Measurements from ENCODE around the gene SUSD1.
"Not testable (repeated sequence)": the region's sequence is repeated elsewhere in the genome, so short reads cannot be mapped to it uniquely, and the experiment has no call there.

Gene SUSD1

DNA sequence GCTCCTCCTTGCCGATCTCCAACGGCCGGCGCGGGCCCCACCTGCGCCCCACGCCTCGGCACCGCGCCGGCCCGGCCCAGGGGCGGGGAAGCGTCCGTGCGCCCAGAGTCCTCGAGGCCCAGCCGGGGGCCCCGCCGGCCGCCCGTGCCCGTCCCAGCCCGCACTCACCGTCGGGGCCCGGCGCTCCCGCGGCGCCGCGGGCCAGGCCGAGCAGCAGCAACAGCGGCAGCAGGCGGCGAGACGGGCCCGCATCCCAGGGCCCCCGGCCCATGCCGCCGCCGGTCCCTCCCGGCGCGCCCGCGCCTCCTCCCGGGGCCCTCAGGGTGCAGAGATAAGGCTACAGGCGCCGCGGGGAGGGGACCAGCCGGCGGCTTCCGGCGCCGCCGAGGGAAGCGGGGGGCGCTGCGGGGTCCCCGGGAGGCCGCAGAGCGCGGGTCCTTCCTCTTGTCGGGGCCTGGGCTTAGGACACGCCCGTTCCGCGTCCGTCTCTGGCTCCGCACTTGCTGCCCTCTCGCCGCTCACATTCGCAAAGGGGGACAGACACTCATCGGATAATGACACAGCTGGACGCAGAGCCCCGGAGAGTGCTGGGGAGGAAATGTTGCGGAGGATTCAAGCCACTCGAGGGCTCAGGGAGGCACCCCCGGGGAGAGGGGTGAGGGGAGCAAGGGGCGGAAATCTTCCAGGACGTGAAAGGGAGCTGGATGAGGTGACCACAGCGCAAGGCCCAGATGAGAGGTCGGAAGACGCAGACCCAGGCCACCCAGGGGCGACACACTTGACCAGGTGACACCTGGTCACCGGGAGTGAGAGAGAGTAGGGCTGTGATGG, at the start of gene SUSD1:
Gene SUSD1 (minus strand): TSS at position 333 of the 831 bp plus-strand sequence. CDS start 62 bp downstream, at position 271.
- FAIRE-seq, result no peak
- DNase-seq (ENCODE audit: extremely low spot score, insufficient read length, low read depth), result peak; percentile 30

DNA sequence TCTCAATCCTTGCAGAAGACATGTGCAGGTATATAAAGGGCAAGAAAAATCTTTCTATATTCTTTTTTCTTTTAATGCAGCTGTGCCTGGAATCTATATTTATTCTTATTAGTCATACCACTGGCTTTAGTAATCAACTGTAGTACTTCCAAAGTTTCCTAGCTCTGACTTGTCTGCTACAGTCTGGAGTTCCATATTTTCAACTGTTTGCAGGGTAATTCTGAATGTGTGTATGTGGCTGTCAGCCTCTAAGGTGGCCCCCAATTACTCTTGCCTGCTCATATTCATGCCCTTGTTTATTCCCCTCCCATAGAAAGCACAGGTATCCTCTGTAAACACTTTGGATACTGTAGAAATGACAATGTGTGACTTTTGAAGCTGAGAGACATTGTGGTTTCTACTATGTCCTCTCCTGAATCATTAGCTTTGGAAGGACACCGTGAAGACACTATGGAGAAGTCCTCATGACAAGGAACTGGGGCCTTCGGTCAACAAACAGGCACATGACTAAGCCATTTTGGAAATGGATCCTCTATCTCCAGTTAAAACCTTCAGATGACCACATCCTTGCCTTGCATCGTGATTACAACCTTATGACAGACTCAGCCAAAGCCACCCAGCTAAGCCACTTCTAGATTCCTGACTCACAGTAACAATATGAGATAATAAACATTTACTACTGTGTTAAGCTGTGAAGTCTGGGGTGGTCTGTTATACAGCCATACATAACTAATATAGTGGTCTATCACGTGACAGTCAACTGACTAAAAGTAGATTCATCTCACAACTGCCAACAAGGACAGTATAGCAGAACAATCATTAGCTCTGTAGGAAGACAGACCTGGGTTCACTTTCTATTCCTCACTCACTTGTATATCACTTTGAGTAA, 49.5 kb upstream of the SUSD1 start:
- peak; percentile 18 for FAIRE-seq
- DNase-seq (ENCODE audit: extremely low spot score, insufficient read length, low read depth), result no peak

DNA sequence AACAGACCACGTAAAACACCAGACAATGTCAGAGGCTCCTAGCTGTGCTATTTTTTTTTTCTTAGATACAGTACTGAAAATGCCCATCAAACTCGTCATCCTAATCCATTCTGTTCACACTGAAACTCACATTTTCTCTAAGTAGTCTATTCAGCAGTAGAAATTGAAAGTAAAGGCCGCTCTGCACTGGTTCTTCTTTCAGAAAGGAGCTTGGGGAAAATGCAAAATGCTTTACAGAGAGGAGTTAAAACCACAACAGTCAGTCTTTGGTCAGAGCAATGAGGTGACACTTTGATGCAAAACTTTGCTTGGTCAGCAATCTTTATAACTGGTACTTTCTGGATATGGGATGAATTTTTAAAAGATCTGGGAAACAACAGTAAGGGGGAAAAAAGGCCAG, 43.8 kb upstream of the SUSD1 start:
- peak; percentile 23 for DNase-seq (ENCODE audit: extremely low spot score, insufficient read length, low read depth)

DNA sequence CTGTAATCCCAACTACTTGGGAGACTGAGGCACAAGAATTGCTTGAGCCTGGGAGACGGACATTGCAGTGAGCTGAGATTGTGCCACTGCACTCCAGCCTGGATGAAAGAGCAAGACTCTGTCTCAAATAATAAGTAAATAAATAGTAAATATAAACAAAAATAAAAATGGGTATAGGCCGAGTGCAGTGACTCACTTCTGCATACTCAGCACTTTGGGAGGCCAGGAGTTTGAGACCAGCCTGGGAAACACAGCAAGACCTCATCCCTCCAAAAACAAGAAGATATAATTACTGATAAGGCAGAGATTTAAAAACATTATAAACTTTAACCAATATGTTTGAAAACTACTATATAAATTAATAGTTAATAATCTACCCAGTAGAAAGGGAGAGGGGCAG, 37.8 kb upstream of the SUSD1 start:
- DNase-seq (ENCODE audit: extremely low spot score, insufficient read length, low read depth), result no peak
- FAIRE-seq, result no peak

More for the DNA sequence above, 43.8 kb upstream of the SUSD1 start:
- peak; percentile 93 for FAIRE-seq

DNA sequence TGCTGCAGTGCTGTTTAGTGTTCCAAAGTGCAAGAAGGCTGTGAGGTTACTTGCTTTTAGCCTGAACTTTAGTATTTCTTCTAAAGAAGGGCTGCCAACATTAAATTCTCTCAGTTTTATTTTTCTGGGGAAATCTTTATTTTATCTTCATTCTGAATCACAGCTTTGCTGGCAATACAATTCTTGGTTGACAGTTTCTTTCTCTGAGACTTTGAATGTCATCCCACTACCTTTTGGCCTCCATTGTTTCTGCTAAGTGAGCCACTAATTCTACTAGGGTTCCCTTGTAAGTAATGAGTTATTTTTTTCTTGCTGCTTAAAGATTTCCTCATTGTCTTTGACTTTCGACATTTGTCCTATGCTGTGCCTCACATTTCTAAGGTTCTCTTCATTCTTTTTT, 32.4 kb upstream of the SUSD1 start:
- DNase-seq (ENCODE audit: extremely low spot score, insufficient read length, low read depth) (no peak), FAIRE-seq (no peak)

DNA sequence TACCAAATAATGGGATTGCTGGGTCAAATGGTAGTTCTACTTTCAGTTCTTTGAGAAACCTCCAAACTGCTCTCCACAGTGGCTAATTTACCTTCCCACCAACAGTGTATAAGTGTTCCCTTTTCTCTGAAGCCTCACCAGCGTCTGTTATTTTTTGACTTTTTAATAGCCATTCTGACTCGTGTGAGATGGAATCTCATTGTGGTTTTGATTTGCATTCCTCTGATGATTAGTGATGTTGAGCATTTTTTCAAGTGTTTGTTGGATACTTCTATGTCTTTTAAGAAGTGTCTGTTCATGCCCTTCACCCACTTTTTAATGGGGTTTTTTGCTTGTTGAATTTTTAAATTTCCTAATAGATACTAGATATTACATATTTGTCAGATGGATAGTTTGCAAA, 28.4 kb upstream of the SUSD1 start:
- FAIRE-seq, result no peak
- DNase-seq (ENCODE audit: extremely low spot score, insufficient read length, low read depth), result no peak

DNA sequence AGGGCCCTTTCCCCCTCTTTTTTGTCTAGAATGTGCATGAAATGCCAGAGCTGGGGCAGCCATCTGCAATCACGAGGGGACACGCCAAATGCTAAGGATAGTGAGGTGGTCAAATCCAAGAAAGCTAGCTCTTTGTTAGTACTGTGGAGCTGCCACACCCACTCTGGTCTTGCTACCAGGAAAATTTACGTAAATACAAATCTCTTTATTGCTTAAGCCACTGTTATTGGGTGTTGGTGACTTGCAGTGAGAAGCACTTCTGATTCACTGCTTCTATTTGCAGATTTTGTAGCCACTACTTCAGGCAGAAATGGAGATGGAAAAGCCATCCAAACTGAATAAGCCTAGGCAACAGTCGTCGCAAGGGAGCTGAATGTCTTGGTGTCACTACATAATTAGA, 25.6 kb upstream of the SUSD1 start:
- DNase-seq (ENCODE audit: extremely low spot score, insufficient read length, low read depth) (no peak), FAIRE-seq (no peak)

DNA sequence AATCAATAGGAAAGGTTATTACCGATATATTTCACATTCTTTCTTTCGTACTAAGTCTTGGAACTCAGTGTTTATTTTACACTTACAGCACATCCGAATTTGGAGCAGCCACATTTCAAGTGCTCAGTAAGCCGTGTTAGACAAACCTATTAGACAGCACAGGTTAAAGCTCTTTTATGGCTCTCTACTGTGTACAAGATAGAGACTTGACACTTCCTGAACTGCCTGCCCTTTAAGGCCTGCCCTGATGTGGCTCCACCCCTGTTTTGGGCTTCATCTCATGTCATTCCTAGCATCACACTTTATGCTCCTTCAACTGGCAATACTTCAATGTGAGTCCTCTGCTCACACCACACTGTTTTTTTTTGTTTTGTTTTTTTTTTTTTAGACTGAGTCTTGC, 23.5 kb upstream of the SUSD1 start:
- no peak for FAIRE-seq
- no peak for DNase-seq (ENCODE audit: extremely low spot score, insufficient read length, low read depth)

DNA sequence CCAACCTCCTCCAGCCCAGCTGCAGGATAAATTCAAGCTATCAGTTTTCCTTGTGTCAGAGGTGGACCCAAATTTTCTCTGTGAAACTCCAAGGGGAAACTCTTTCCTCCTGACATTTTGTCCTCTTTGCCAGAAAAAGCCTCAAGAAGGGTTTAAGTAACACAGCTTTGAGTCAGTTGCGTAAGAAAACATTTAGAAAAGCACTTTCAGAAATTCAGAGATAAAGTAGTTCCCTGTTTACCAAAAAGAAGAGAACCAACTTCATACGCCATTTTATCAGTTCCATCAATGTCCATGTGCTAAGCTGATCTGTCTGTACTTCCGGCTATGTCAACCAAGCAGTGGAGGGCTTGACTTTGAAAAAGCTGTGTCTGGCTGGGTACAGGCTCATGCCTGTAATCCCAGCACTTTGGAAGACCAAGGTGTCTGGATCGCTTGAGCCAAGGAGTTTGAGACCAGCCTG, 19.9 kb upstream of the SUSD1 start:
- no peak for DNase-seq (ENCODE audit: extremely low spot score, insufficient read length, low read depth)
- FAIRE-seq, result no peak

DNA sequence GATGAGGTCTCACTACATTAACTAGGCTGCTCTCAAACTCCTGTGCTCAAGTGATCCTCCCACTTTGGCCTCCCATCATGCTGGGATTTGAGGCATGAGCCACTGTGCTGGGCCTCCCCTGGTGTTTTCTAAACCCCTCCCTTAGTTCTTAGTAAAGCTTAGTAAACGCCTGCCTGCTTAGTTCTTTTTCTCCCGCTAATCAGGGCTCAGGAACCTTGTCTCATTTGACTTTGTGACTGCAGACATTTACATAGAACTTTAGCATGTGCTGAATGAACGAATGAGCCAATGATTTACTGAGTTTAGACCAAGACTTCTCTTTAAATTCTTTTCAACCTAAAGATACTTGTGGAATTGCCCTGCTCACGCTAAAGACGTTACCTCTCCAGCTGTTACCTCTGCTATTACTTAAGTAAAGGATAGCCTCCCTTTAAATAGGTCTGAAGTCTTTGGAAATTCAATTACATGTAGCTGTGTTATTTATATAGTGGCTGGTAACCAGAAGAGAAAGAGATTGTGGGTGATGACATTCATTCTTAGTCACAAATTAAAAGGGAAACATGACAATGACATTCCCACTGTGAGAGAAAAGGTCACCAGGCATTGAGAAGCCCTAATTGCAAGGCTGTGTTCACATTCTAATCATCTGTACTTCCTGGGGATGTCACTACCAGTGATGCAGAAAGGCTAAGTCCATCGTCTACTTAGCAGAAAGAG, 18.6 kb upstream of the SUSD1 start:
- FAIRE-seq (no peak), DNase-seq (ENCODE audit: extremely low spot score, insufficient read length, low read depth) (no peak)

DNA sequence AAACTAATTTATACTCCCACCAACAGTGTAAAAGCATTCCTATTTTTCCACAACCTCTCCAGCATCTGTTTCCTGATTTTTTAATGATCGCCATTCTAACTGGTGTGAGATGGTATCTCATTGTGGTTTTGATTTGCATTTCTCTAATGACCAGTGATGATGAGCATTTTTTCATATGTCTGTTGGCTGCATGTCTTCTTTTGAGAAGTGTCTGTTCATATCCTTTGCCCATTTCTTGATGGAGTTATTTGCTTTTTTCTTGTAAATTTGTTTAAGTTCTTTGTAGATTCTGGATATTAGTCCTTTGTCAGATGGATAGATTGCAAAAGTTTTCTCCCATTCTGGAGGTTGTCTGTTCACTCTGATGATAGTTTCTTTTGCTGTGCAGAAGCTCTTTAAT, 15.2 kb upstream of the SUSD1 start:
- not testable (repeated sequence) for DNase-seq (ENCODE audit: extremely low spot score, insufficient read length, low read depth); FAIRE-seq

DNA sequence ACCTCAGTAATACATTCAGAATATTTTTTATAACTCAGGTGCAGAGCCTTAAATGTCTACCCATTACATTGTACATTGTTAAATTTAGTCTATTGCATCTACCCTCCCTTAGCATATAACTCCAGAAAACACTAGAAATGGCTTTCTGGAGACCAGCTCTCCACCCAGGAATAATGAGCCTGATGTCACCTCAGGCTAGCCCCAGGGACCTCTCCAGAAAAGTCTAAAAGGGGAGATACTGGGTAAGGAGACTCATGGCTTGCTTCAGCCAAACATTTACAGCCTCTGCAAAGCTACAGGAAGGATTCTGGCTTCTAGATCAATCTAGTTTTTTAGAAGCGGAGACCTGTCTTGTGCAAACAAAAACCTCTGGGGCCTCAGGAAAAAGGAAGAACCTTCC, 13.8 kb upstream of the SUSD1 start:
- no peak for DNase-seq (ENCODE audit: extremely low spot score, insufficient read length, low read depth)
- FAIRE-seq, result no peak

DNA sequence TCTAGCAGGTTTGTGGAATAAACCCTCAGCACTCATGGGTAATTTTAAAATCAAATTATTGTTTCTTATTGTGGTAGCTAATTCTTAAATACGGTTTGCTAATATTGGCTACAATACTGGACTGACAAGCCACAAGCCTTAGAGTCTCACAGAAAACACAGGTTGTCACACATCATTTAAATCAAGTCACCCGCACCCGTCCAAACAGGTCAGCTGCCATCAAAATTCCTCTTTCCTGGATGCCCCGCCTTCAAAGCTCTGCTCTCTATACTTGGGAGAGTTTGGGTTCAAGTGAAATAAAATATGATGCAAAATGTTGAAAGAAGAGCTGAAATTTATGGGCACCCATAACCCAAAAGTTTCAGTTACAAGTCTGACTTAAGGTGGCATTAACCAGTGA, 12.3 kb upstream of the SUSD1 start:
- no peak for FAIRE-seq
- DNase-seq (ENCODE audit: extremely low spot score, insufficient read length, low read depth), result no peak

DNA sequence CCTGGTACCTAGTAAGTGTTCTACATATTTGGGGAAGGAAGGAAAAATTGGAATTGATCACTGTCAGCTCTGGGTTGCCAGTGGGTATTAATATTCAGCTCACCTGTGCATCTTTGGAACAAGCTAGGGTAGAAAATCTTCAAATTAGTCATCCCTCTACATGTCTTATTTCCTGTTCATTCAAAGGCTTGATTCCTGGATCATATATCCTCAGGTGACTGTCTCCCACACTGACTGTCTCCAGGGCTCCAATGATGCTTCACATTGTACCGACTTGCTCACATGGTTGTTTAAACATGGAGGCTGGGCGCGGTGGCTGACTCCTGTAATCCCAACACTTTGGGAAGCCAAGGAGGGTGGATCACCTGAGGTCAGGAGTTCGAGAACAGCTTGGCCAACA, 11.6 kb upstream of the SUSD1 start:
- FAIRE-seq (no peak), DNase-seq (ENCODE audit: extremely low spot score, insufficient read length, low read depth) (no peak)

DNA sequence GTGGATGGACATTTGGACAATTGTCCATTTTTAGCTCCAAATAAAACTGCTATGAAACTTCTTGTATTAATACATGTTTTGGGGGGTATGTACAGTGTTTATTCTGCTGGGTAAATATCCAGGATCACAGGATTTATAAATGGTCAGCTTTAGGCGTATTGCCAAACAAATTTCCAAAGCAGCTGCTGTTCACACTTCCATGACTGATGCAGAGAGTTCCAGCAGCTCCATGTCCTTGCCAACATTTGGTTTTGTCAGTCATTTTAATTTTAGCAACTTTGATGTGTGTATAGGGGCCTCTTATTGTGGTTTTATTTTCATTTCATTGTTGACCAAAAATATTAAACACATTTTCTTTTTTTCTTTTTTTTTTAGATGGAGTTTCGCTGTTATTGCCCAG, 9.8 kb upstream of the SUSD1 start:
- DNase-seq (ENCODE audit: extremely low spot score, insufficient read length, low read depth), result no peak
- FAIRE-seq, result no peak

DNA sequence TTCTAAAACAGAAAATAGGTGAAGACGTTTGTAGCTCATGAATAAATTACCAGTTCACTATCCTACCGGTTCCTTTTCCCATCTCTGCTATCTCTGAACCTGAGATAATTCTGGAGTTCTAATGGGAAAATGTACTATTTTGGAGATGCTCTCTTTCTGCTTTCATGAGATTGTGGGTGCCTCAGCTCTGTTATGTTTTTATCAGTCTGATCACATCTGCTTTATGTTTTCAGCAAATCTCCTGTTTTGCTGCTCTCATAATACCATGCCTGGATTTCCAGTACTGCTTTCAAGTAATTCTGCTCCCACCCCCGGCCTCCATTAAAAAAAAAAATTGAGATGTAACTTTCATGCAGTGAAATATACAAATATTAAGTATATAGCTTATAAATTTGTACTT, 9.1 kb upstream of the SUSD1 start:
- no peak for DNase-seq (ENCODE audit: extremely low spot score, insufficient read length, low read depth)

DNA sequence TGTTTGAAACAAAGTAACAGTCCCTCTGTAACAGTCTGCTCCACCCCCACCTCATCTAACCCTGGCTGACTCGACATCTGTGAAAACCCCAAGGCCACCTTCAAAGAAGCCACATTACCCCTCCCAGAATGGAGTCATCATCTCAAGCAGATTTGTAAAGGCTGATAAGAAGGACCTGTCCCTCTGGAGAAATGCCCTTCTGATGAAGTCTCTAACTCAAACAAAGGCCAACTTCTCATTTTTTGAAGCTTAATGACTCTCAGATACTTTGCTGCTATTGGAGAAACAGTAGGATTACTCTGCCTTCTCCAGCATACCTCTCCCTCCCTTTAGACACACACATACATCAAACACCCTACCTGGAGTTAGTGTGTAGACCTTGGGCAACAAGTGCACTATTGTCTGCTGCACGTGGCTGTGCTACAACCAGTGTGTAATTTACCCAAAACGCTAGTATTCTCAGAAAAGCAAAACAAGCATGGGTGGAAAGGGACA, 5.3 kb upstream of the SUSD1 start:
- no peak for FAIRE-seq
- DNase-seq (ENCODE audit: extremely low spot score, insufficient read length, low read depth), result no peak

More for the DNA sequence above, 9.1 kb upstream of the SUSD1 start:
- no peak for FAIRE-seq

DNA sequence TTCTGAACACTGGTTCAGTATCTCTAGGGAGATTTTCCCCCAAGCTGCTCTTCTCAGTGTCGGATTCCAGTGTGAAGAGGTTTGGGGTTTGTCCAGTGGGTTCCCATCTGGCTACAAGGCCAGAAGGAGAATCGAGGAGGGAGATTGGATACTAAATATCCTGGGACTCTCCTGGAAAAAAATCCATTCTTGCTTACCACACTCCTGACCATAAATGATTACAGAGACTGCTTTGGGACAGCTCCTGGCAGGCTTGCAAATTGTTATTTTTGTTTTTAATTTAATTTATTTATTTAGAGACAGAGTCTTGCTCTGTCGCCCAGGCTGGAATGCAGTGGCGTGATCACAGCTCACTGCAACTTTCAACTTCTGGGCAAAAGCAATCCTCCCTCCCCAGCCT, 4.7 kb upstream of the SUSD1 start:
- DNase-seq (ENCODE audit: extremely low spot score, insufficient read length, low read depth), result no peak
- no peak for FAIRE-seq

DNA sequence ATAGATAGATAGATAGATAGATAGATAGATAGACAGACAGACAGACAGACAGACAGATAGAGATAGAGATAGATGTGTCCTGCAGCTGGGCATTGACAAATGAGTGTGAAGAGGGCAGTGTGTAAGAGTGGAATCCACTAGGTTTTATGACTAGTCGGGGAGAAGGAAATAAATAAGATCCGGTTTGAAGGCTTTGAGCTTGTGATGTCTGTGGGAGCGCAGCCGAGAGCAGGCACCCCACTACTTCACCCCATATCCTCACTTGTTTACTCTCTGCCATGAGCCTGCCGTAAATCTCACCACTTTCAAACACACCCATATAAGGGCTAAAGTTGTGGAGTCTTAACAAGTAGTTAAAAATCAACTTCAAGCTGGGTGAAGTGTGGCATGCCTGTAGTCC, 1.4 kb upstream of the SUSD1 start:
- no peak for DNase-seq (ENCODE audit: extremely low spot score, insufficient read length, low read depth)
- no peak for FAIRE-seq

DNA sequence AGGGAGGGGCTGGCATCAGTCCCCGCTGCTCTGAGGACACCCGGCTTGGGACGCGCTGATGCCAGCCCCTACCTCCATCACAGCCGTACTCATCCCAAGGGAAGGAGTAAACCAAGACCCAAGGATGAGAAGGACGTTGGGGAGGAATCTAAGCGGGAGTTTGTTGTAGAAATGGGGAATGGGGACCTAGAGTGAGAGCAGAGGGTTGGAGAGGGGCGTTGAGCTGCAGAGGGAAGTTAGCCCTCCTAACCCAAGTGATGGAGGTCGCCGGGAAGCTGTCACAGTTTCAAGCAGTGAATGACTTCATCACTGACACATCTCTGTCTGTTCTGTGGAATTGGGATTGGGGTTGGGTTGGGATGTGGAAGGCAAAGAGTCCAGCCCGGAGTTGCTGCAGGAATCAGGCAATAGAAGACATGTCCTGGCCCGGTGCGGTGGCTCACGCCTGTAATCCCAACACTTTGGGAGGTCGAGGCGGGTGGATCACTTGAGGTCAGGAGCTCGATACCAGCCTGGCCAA, 759 bp upstream of the SUSD1 start:
- DNase-seq (ENCODE audit: extremely low spot score, insufficient read length, low read depth) (no peak), FAIRE-seq (no peak)
